ENCODE measurements around the gene SAT2.
A peak's percentile ranks its signal among the peaks of the same experiment; 100 is the strongest.

The SAT2 gene

GRCh38 chr17:7651665-7652387 is 24.2 kb upstream of the SAT2 start:
- ATAC-seq = peak; percentile 10; the same call in 1 of the 3 replicates
- TF ChIP-seq TSHZ2 (CRISPR knock-in tag; IDR thresholded peaks at IDR 0.05) (no peak), RARB (CRISPR knock-in tag; IDR thresholded peaks at IDR 0.05) (no peak), ARNTL (CRISPR knock-in tag; IDR thresholded peaks at IDR 0.05; ENCODE audit: borderline replicate concordance, low read depth) (no peak), ISL1 (CRISPR knock-in tag; IDR thresholded peaks at IDR 0.05) (no peak), ZC3H10 (CRISPR knock-in tag; IDR thresholded peaks at IDR 0.05) (no peak), TCF4 (CRISPR knock-in tag; IDR thresholded peaks at IDR 0.05; ENCODE audit: borderline replicate concordance) (no peak)

GRCh38 chr17:7651097-7651664 is 23.6 kb upstream of the SAT2 start:
- TF ChIP-seq ZC3H10 (CRISPR knock-in tag; IDR thresholded peaks at IDR 0.05) (no peak), POU6F1 (CRISPR knock-in tag; IDR thresholded peaks at IDR 0.05; ENCODE audit: borderline replicate concordance, low read depth) (no peak), ARNTL (CRISPR knock-in tag; IDR thresholded peaks at IDR 0.05; ENCODE audit: borderline replicate concordance, low read depth) (no peak), ZNF565 (CRISPR knock-in tag; conservative IDR thresholded peaks at IDR 0.05; ENCODE audit: low read depth) (no peak), TOX (CRISPR knock-in tag; IDR thresholded peaks at IDR 0.05; ENCODE audit: borderline replicate concordance) (no peak), ESRRG (CRISPR knock-in tag; IDR thresholded peaks at IDR 0.05) (no peak), BACH2 (CRISPR knock-in tag; IDR thresholded peaks at IDR 0.05; ENCODE audit: borderline replicate concordance) (no peak), SNAI2 (CRISPR knock-in tag; IDR thresholded peaks at IDR 0.05) (no peak), ZFP3 (CRISPR knock-in tag; IDR thresholded peaks at IDR 0.05) (no peak), TSHZ2 (CRISPR knock-in tag; IDR thresholded peaks at IDR 0.05) (no peak), CSDC2 (CRISPR knock-in tag; IDR thresholded peaks at IDR 0.05) (no peak)
- peak; percentile 25 for ATAC-seq

GRCh38 chr17:7650509-7651096 is 23.0 kb upstream of the SAT2 start, which contains the start of gene ATP1B2:
ATP1B2 (plus strand) TSS chr17:7650926; CDS start chr17:7651519, 593 bp downstream.
- TF ChIP-seq ZNF70 (CRISPR knock-in tag; IDR thresholded peaks at IDR 0.05) = no peak
- TF ChIP-seq CSRNP3 (CRISPR knock-in tag; IDR thresholded peaks at IDR 0.05) = no peak
- no peak for TF ChIP-seq OSR1 (CRISPR knock-in tag; IDR thresholded peaks at IDR 0.05)

GRCh38 chr17:7647018-7647417 is 19.4 kb upstream of the SAT2 start:
- no peak for ATAC-seq
- TF ChIP-seq SNAI2 (CRISPR knock-in tag; IDR thresholded peaks at IDR 0.05) = no peak
- TF ChIP-seq OSR1 (CRISPR knock-in tag; IDR thresholded peaks at IDR 0.05) = no peak
- no peak for TF ChIP-seq RARB (CRISPR knock-in tag; IDR thresholded peaks at IDR 0.05)
- no peak for TF ChIP-seq TOX (CRISPR knock-in tag; IDR thresholded peaks at IDR 0.05; ENCODE audit: borderline replicate concordance)

More at GRCh38 chr17:7650509-7651096, 23.0 kb upstream of the SAT2 start, which contains the start of gene ATP1B2:
- ATAC-seq = peak; percentile 73
